GM19023 (cell line): ENCODE data around the gene GNAO1.

ENCODE experiments used
- ATAC-seq: cut with Tn5 transposase; IDR thresholded peaks from one replicate; pipeline ENCODE4 v1.9.1; 2021; ENCODE audit warnings: mild to moderate bottlenecking, moderate library complexity; ENCODE audit not compliant: unreplicated experiment

GNAO1 gene

DNA sequence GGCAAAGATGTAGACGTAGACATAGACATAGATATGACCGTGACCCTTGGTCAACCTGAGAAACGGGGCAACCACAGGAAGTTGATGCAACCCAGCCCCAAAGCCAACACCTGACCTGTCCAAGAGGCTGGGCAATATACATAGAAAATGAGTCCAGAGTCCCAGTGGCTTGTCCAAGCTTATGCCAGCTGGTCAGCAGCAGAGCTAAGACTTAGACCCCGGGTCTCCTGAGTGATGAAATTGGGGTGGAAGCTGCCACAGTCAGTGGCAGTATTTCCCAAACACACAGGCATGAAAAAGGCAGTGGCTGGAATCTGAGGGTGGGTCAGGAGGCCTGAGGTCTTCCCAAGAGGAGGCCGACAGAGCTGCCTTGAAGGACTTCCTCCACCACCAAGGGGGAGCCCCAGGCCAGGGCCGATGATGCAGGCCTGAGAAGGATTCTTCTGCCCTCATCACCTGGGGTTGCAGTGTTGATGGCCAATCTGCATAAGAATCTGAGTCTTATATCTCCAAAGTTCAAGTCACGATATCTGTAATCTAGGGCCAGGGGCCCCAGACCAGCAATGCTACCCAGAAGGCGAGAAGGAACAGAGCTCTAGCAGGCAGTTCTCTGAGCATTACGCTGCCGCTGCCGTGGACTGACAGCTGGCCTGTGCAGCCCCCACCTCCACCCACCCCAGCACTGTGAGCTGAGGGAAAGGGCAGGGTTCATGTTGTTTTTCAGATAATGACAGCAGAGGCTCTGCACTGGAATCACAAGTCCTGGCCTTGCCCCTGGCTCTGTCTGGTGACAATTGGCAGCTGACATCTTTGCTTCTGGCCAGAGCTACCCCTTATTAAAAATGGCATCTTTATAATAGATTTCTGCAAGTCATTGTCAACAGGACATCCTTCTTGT lies 72.7 kb downstream of the GNAO1 start:
- ATAC-seq, result no peak

DNA sequence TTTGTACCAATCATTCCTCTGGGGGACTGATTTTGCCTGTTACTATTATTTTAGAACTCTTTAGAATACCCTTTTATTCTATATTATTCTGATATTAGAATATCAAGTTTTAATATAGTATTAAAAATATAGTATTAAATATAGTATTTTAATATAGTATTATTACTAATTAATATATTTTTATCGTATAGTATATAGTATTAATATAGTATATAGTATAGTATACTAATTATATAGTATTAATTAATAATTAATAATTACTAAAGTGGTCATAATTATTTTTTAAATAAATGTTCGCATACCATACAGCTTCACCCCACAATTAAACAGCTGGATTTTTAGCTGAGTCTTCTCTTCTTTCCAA lies 73.3 kb downstream of the GNAO1 start:
- ATAC-seq, result no peak

DNA sequence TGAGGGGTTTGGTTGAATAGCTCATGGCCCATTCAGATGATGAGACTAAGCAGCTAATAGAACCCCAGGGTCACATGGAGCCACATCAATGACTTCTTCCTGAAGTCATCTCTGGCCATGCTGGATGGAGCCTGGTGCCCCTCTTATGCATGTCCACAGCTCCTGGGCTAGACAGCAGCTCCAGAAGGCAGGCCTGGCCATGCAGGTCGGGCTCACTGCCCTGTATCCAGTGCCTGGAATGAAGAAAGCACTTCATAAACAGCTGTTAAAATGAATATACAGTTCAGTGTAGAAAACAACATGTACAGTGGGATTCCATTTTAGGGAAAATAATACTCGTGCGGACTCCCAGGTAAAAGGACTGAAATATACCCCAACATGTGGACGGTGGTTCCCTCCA lies 73.9 kb downstream of the GNAO1 start:
- no peak for ATAC-seq

DNA sequence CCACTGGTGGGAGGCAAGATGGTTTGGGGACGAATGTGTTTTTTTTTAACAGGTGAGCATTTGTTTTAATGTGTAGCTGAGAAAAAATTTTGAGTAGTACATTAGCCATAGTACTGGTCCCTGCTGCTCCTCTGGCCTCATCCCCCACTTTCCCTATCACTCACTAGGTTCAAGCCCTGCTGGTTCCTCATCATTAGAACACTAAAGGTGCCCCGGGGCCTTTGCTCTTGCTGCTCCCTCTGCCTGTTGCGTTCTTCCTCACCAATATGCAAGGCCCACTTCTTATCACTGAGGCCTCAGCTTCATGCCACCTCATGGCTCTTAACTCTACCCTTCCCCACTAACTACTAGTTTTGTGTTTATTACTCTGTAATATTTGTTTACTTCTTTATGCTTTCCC lies 74.5 kb downstream of the GNAO1 start:
- ATAC-seq, result no peak

DNA sequence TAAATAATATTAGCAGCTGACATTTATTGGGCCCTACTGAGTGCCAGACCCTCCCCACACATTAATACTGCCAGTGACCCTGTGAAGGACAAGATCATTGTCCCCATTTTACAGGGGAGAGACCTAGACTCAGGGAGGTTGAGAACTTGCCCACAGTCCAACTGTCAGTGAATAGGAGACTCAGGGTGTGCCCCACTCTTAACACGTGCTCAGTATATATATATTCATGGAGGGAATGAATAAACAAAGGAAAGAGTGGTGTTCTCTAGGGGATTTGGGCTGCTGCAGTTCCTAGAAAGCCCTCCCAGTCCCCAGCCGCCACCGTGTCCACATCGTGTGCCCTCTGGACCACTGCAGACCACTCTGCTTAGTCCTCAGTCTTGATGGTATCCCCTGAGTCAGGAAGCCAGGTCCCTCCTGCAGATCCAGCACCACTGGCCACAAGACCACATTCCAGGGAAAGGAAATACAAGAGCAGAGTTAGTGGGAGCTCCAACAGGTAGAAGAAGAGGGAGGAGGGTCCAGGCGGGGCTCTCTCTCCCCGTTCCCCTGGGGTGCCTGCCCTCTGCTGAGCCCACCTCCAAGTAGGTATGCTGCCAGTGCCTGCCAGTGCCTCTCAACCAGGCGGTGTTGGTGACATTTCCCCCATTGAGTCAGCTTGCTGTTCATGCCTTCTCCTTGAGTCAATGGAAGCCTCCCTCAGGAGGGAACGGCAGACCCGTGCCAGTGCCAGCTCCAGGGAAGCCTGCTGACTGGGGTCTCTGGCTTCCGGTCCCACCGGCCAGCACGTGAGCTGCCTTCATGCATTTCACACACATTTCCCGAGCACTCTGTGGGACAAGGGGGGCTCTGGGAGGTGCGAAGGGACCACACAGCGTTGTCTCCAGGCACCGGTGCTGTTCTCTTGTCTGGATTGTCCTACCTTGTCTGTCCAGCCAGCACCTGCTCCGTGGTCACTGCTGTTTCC lies 75.6 kb downstream of the GNAO1 start:
- ATAC-seq, result no peak

DNA sequence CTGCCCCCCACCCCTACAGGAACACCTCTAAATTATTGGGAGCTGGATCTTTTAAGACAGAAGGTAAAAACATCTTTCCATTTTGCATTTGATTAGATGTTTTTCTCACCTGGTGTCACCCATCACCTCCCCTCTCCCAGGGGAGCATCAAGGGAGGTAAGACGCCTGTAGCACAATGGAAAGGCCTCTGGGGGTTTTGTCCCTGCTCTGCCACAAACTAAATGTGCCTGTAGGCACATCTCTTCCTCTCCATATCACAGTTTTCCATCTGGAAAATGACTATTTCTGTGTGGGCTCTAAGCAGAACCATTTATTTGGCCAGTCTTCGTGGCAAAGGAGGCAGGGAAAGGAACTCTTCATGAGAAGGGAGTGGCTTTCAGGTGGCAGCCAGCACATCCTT lies 76.6 kb downstream of the GNAO1 start:
- ATAC-seq, result no peak

DNA sequence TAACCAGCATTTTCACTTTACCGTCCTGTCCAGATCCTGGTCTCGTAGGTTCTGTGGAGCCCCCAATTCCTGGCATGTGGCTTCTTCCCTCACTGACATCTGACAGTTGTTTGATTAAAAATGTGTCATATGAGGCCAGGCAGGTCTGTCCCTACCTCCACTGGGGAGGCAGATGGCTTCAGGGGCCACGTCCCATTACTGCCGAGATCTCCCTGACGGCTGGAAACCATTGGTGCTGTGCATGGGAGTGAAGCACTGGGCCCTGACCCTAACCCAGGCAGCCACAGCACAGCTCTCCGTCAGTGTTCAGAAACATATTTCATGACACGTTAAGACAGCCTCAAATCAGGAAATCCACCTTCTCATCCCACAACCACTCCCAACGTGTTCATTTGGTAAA lies 77.5 kb downstream of the GNAO1 start:
- no peak for ATAC-seq

DNA sequence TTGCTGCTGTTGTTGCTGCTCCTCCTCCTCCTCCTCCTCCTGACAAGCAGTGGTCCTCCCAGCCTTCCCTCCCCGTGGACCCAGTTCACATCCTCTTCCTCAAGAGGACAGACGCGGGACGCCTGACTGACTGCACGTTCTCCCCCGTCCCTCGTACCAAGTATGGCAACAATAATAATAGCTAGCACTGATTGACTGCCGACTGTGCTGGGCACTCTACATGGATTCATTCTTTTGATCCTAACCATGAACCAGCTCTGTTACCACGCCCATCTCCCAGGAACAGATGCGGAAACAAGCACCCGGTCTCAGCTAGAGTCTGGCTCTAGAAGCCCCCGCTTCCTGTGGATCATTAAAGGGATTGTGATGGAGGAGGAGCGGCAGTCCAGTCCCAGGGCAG lies 78.0 kb downstream of the GNAO1 start:
- ATAC-seq, result no peak

DNA sequence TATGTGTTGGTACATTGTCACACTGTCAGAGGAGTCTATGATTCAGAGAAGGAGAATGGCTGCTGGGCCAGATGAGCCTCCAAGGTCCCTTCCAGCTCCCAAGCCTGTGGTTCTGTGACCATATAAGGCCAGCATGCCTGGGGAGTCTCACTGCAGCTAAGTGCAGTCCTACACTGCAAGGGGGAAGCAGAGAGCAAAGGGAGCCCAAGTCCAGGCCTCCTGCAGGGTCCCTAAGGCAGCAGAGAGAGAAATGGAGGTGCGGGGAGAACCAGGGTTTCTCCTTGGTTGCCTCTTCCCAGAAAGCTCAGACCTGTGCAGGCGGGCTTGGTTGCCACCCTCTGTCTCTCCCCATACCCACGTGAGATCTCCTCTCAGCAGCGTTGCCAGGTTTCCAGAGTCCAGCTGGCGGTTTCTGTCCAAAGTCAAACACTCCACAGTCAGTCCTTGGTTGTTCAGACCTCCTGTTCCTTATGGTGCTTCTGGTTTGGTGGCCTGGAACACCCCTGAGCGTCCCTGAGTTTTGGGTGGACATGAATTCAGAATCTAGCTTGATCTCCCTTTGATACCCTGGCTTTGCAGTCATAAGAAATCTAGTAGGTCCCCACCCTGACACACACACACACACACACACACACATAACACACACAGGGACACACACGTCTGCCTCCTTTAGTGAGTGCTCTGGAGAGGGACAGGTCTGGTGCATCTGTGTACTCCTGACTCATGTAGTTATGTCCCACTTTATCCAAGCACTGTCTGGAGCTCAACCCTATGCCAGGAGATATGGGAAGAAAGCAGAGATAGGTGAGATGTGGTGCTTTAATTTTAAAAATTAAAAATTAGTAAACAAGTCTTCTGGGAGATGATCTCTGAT lies 78.8 kb downstream of the GNAO1 start:
- no peak for ATAC-seq

DNA sequence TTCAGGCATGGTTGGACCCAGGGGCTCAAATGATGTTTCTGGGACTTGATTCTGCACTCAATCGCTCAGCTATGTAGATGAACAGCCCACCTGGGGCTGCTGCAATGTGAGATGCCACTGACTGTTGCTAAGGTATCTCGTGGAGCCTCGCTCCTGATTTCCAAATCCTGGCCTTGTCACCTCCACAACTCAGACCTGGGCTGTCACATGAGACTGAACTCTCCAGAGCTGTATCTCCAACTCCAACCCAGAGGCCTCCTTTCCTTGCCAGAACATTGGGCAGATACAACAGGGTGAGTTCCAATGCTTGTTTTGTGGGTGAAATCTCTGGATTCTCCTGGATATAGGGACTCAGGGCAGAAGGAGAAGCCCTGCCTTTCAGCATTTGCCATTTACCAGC lies 79.5 kb downstream of the GNAO1 start:
- no peak for ATAC-seq

DNA sequence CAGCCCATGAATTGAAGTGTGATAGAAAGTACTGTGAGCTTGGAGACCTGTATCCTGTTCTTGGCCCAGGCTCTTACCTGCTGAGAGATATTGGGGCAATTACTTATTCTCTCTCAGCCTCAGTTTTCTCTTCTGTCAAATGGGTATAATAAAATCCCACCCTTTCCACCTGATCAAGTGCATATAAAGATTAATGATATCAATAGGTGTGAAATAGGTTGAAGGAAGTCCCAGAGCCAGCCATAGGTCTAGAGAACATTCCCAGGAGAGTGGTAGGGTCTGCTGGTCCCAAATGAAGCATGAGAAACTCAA lies 81.2 kb downstream of the GNAO1 start:
- ATAC-seq, result no peak

DNA sequence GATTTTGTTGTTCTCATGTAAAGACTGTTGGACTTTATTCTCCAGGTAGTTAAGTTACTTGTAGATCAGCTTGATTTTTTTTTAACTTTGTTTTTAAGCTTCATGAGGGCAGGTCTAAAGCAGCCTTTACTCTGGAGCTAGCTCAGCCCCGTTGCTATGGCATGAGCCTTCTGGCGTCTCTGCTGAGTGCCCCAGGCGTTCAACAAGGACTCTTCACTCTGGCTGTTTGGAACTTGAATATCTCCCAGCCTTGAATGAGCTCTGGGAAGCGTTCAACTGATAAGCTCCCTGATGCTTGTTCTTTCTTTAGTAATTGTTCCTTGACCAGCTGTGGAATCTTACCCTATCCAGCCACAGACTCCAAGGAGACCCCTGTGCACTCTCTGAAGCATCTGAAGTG lies 82.3 kb downstream of the GNAO1 start:
- no peak for ATAC-seq

DNA sequence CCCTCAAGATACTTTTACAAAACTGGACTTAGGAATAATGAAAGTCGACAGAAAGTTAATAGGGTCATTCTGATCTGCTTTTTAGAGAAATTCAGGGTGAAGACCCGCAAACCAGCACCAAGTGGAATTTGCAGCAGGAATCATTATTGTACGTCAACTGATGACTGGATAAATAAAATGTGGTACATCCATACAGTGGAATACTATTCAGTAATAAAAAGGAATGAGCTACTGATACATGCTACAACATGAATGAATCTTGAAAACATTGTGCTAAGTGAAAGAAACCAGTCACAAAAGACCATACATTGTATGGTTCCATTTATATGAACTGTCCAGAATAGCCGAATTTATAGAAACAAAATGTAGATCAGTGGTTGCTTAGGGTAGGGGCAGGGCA lies 83.1 kb downstream of the GNAO1 start:
- ATAC-seq, result no peak

DNA sequence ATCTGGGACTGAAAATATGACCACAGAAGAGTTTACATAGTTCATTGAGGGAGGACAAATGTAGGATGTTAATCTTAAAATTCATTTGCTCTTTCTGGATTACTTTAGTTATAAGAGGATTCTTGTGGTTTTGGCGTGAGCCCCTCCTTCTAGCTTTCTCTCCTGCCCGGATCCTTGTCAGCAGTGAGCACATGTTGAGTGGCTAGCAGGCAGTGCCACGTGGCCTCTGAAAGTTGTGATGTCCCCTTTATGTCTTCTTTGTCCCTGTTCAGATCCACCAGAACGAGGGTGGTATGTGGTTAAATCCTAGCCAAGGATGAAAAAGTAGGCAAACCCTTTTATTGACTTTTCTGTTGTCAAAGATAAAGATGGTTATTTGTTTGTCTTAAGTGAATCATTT lies 83.8 kb downstream of the GNAO1 start:
- ATAC-seq, result no peak

DNA sequence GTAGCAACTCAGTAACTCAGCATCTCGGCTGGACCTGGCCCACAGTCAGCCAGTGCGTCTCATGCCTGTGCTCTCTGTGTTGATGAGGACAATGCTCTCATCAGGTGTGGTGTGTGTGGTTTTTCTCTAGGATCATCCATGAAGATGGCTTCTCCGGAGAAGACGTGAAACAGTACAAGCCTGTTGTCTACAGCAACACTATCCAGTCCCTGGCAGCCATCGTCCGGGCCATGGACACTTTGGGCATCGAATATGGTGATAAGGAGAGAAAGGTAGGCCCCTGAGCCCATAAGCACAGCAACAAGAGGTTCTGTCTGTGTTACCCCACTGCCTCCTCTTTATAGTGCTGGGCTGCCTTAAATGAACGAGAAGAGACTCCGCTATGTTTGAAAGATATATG lies 84.5 kb downstream of the GNAO1 start:
- no peak for ATAC-seq

DNA sequence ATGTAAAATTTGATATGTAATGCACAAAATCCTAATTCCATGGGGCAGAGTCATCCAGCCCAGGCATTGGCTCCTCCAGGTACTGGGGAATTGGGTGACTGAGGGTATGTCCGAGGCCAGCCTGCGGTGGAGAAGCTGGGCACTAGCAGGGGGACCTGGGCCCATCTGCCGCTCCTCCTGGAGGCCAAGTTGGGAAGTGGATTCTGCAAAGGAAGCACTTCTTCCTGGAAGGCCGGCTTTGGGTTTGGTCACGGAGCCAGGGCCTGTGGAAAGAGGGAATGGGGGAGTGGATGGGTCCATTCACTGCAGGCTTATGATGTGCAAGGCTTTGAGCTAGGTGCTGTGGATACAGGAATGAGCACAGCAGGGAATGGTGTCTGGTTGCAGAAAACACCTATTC lies 85.8 kb downstream of the GNAO1 start:
- no peak for ATAC-seq

DNA sequence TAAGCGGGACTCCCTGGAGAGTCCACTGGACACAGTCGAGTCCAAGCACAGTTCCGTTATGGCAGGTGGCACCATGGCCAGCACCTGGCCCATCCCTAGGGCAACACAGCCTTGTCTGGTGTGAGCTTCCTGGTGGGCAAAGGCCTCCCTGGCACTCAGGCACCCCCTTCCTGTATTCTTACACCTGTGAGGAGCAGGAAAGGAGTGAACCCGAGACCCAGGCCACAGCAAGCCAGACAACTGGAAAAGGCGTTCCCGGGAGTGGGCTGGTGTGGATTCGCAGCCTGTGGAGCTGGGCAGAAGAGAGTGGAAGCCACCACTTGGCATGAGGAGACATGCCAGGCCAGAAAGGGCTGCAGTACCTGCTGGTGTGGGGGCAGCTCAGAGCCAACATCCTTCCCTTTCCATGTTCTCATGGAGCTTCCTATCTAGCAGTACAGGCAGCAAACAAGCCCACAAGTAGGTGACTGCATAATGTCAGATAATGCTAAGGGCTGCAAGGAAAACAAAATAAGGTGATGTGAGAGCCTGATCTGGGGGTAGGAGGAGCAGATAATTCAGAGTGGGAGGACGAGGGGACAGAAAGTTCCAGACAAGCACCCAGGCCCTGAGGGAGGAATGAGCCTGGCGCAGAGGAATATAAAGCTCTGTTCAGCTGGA lies 87.0 kb downstream of the GNAO1 start:
- no peak for ATAC-seq

DNA sequence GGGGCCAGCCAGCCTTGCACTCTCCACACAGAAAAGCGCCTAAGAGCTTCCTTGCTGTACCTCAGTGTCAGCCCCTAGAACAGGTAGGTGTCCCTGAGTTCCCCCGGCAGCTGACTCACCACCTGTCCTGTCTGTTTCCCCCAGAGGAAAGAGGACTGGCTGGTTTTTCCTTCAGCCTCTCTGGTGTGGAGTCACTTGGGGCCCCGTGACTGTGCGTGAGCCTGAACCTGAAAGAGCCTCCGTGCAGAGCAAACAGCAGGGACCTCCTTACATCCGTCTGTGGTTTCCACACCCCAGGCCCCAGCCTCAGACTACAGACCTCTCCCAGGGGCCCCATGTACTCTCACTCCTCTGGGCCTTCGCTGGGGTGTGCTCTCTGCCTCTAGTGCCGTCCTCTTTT lies 87.8 kb downstream of the GNAO1 start:
- ATAC-seq, result no peak

DNA sequence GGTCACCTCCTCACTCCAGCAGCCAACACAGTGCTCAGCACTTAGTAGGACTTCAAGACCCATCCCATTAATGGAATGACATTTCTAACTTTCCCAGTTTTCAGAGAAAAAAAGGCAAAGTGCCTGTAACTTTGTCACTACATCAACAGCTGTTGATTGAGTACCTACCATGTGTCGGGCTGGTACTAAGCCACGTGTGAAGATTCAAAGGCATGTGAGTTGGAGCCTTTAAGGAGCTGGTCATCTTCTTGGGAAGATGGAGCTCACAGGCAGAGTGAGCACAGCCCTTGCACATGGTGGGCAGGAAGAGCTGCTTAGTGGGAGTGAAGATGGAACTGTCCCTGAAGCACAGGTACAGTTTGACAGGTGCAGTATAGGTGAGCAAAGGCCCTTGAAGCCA lies 88.6 kb downstream of the GNAO1 start:
- ATAC-seq, result no peak

DNA sequence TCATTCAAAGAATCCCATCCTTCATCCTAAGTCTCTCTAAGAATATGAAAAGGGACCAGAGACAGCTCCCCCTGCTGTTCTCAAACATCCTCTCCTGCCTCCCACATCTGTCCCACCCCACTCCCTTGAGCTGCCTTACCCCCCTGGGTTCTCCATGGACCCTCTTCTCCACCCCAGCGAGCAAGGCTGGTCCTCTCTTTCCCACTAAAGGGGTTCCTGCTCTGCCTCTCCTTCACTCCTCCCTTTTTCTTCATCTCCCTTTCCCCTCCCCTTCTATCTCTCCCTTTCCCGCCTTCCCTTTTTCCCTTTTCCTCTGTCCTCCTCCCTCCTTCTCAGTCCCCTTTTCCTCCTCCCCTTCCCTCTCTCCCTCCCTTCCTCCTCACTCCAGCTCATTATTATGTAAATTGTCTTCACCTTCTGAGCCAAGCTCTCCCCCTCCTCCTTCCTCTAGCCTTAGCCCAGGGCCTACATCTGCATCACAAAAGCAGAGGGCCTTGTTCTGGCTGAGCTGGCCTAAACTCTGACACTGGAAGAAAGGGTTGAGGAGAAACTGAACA lies 90.0 kb downstream of the GNAO1 start:
- ATAC-seq, result no peak
